SK-N-SH (cell line): ENCODE data around the gene TSPAN15.

Source experiments
- CHD2 ChIP-seq: fragments of 150-350 bp; IDR thresholded peaks from 2 replicates; pipeline ENCODE4 v1.6.1; 2018; ENCODE audit warnings: low read length; ENCODE audit not compliant: partially characterized antibody
- ELF1 ChIP-seq: IDR thresholded peaks from 2 replicates; pipeline ENCODE4 v1.4.0; 2012
- EZH2phosphoT487 ChIP-seq: fragments of 200-600 bp; sonication (generic); IDR thresholded peaks from 2 replicates; pipeline ENCODE4 v1.6.1; 2017; ENCODE audit warnings: low read depth, mixed run types, mild to moderate bottlenecking, antibody characterized with exemption, moderate library complexity, borderline replicate concordance
- GABPA ChIP-seq: IDR thresholded peaks from 2 replicates; pipeline ENCODE4 v1.4.0; 2012; ENCODE audit warnings: low read depth, mild to moderate bottlenecking
- JUND ChIP-seq: IDR thresholded peaks from 2 replicates; pipeline ENCODE4 v1.4.0; 2012
- MEF2A ChIP-seq: IDR thresholded peaks from 2 replicates; pipeline ENCODE4 v1.4.0; 2012; ENCODE audit warnings: low read depth, borderline replicate concordance
- NRF1 ChIP-seq: IDR thresholded peaks from 2 replicates; pipeline ENCODE4 v1.6.1; 2012; ENCODE audit warnings: low read depth, mild to moderate bottlenecking, low read length
- POLR2AphosphoS5 ChIP-seq: IDR thresholded peaks from 2 replicates; pipeline ENCODE4 v1.6.1; 2012; ENCODE audit warnings: low read depth, low read length
- RAD21 ChIP-seq: IDR thresholded peaks from 2 replicates; pipeline ENCODE4 v1.6.1; 2012; ENCODE audit warnings: mild to moderate bottlenecking, low read length
- RFX5 ChIP-seq: IDR thresholded peaks from 2 replicates; pipeline ENCODE4 v1.6.1; 2012; ENCODE audit warnings: mild to moderate bottlenecking, improper control_type of control experiment, low read length
- YY1 ChIP-seq: IDR thresholded peaks from 2 replicates; pipeline ENCODE4 v1.4.0; 2012; ENCODE audit warnings: low read depth, mild to moderate bottlenecking
- TF ChIP-seq, protein P1 (sequence below): fragments of 200-600 bp; sonication (generic); IDR thresholded peaks from 2 replicates; pipeline ENCODE4 v1.6.1; 2017; ENCODE audit warnings: antibody characterized with exemption, mild to moderate bottlenecking, moderate library complexity
- TF ChIP-seq, protein P2 (sequence below): IDR thresholded peaks from 2 replicates; pipeline ENCODE4 v1.6.1; 2012; ENCODE audit warnings: mild to moderate bottlenecking, low read depth, low read length, moderate library complexity

DNA sequence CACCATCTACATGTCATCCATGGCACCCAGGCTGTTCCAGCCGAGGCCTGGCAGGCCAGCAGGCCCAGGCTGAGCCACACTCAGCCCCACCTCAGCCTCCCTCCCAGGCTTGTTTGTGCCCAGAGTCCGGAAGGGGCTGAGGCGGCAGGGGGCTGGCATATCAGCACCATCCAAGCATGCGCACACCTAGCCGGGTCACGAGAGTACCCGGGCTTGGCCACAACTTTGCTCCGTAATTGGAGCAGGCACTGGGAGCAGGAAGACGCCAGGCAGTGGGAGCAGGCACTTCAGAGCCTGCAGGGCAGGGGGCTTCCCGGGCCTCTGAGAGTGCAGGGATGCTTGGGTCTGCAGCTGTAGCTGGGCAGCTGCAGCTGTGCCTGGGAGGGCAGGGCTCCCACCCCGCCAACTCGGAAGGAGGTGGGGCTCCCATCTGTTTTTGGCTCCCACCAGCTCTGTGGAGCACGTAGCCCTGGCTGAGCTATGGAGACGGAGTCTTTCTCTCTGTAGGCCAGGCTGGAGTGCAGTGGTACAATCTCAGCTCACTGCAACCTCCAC lies 15.2 kb upstream of the TSPAN15 start:
- TF ChIP-seq, protein P1, sequence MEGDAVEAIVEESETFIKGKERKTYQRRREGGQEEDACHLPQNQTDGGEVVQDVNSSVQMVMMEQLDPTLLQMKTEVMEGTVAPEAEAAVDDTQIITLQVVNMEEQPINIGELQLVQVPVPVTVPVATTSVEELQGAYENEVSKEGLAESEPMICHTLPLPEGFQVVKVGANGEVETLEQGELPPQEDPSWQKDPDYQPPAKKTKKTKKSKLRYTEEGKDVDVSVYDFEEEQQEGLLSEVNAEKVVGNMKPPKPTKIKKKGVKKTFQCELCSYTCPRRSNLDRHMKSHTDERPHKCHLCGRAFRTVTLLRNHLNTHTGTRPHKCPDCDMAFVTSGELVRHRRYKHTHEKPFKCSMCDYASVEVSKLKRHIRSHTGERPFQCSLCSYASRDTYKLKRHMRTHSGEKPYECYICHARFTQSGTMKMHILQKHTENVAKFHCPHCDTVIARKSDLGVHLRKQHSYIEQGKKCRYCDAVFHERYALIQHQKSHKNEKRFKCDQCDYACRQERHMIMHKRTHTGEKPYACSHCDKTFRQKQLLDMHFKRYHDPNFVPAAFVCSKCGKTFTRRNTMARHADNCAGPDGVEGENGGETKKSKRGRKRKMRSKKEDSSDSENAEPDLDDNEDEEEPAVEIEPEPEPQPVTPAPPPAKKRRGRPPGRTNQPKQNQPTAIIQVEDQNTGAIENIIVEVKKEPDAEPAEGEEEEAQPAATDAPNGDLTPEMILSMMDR = no peak
- TF ChIP-seq RAD21 (no peak), ELF1 (no peak), POLR2AphosphoS5 (no peak), MEF2A (no peak), RFX5 (no peak), EZH2phosphoT487 (no peak), JUND (no peak), GABPA (no peak), CHD2 (no peak), YY1 (no peak), NRF1 (no peak)
- TF ChIP-seq, protein P2, sequence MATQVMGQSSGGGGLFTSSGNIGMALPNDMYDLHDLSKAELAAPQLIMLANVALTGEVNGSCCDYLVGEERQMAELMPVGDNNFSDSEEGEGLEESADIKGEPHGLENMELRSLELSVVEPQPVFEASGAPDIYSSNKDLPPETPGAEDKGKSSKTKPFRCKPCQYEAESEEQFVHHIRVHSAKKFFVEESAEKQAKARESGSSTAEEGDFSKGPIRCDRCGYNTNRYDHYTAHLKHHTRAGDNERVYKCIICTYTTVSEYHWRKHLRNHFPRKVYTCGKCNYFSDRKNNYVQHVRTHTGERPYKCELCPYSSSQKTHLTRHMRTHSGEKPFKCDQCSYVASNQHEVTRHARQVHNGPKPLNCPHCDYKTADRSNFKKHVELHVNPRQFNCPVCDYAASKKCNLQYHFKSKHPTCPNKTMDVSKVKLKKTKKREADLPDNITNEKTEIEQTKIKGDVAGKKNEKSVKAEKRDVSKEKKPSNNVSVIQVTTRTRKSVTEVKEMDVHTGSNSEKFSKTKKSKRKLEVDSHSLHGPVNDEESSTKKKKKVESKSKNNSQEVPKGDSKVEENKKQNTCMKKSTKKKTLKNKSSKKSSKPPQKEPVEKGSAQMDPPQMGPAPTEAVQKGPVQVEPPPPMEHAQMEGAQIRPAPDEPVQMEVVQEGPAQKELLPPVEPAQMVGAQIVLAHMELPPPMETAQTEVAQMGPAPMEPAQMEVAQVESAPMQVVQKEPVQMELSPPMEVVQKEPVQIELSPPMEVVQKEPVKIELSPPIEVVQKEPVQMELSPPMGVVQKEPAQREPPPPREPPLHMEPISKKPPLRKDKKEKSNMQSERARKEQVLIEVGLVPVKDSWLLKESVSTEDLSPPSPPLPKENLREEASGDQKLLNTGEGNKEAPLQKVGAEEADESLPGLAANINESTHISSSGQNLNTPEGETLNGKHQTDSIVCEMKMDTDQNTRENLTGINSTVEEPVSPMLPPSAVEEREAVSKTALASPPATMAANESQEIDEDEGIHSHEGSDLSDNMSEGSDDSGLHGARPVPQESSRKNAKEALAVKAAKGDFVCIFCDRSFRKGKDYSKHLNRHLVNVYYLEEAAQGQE = no peak
